ENCODE data around the gene UVRAG.

- TF ChIP-seq POLR2AphosphoS5 (IDR thresholded peaks at IDR 0.05; ENCODE audit: low read depth, low read length) (peak; percentile 52; the same call in 1 of the 2 replicates), TAF1 (IDR thresholded peaks at IDR 0.05; ENCODE audit: low read depth, low read length) (no peak)
These were observed 58.6 kb downstream of the UVRAG start for GRCh38 chr11:75873417-75874221.

Data from GM12891 (cell line).